Activated T-helper 1 cell treated with anti-CD3 and anti-CD28 coated beads, Interleukin-12 subunit alpha, Interleukin-12 subunit beta, Interleukin-2, Interleukin-4 antibody, amounts not matched to agents 30 ng/mL and 10 ng/mL and 1 ng/mL, durations not matched to agents 14 hours and 24 hours and 36 hours (primary cell): Measurements from ENCODE around the gene NSUN2. TPM values are rescaled to one million over a fixed set of nuclear protein-coding genes. Genes with fewer than 3 reads are reported as not detected.
"Not testable (repeated sequence)": the region's sequence is repeated elsewhere in the genome, so short reads cannot be mapped to it uniquely, and the experiment has no call there.

ENCODE experiments used
- DNase-seq: peaks from one replicate; pipeline ENCODE4 v3.0.0; 2021; ENCODE audit warnings: low spot score
- H3K27ac Mint-ChIP-seq: one replicate; pipeline ENCODE4 v1.8.0; 2021; ENCODE audit warnings: mild to moderate bottlenecking, mixed read lengths
- H3K27me3 Mint-ChIP-seq: one replicate; pipeline ENCODE4 v1.8.0; 2022; ENCODE audit warnings: mild to moderate bottlenecking, moderate library complexity, mixed read lengths; ENCODE audit not compliant: insufficient read depth
- H3K36me3 Mint-ChIP-seq: one replicate; pipeline ENCODE4 v1.8.0; 2021; ENCODE audit warnings: low read depth, mixed read lengths
- H3K4me1 Mint-ChIP-seq: one replicate; pipeline ENCODE4 v1.8.0; 2021; ENCODE audit warnings: low read depth, mixed read lengths
- H3K4me3 Mint-ChIP-seq: one replicate; pipeline ENCODE4 v1.8.0; 2021; ENCODE audit warnings: mild to moderate bottlenecking, moderate library complexity, mixed read lengths
- H3K9me3 Mint-ChIP-seq: one replicate; pipeline ENCODE4 v1.8.0; 2021; ENCODE audit warnings: mixed read lengths
- intact Hi-C: fragments of 100-400 bp; cut with micrococcal nuclease; formaldehyde crosslinking; loops from one replicate; pipeline ENCODE4 v1.15.1; 2024
- total RNA-seq: library from RNA; stranded (reverse); gene quantifications from 2 replicates; pipeline ENCODE4 v1.2.3, GENCODE V29; 2022

Gene NSUN2
- total RNA-seq, 1 donor from 2014 or later: 146 TPM

GRCh38 chr5:6572825-6573380 is 59.9 kb downstream of the NSUN2 start:
- intact Hi-C loops: loop anchor here (10.0 kb wide), 1 partner anchor 118 kb away; no protein-coding TSS in a partner anchor
- Mint-ChIP-seq H3K4me3 (no peak overlapping the region), H3K9me3 (no peaks in the 10 kb centered on the region), H3K27me3 (peaks cover 2% of the 10 kb centered on the region), H3K36me3 (no peaks in the 10 kb centered on the region), H3K27ac (no peak overlapping the region), H3K4me1 (peaks cover 6% of the 10 kb centered on the region)
- DNase-seq: no peak

GRCh38 chr5:6572086-6572824 is 60.6 kb downstream of the NSUN2 start:
- H3K27me3 Mint-ChIP-seq: peaks cover 2% of the 10 kb centered on the region
- no peak for DNase-seq
- no peak overlapping the region for H3K4me3 Mint-ChIP-seq
- H3K36me3 Mint-ChIP-seq: no peaks in the 10 kb centered on the region
- no peak overlapping the region for H3K27ac Mint-ChIP-seq
- H3K4me1 Mint-ChIP-seq: peaks cover 6% of the 10 kb centered on the region
- H3K9me3 Mint-ChIP-seq: no peaks in the 10 kb centered on the region
- intact Hi-C loops: loop anchor here (10.0 kb wide), 1 partner anchor 117 kb away; no protein-coding TSS in a partner anchor

GRCh38 chr5:6571607-6572006 is 61.2 kb downstream of the NSUN2 start:
- H3K4me1 Mint-ChIP-seq, DNase-seq, H3K4me3 Mint-ChIP-seq, H3K36me3 Mint-ChIP-seq, H3K27me3 Mint-ChIP-seq, H3K9me3 Mint-ChIP-seq, H3K27ac Mint-ChIP-seq: not testable (repeated sequence)
- intact Hi-C loops: loop anchor here (10.0 kb wide), 1 partner anchor 117 kb away; no protein-coding TSS in a partner anchor

GRCh38 chr5:6570530-6570929 is 62.3 kb downstream of the NSUN2 start:
- no peak overlapping the region for H3K4me3 Mint-ChIP-seq
- no peaks in the 10 kb centered on the region for H3K9me3 Mint-ChIP-seq
- DNase-seq: no peak
- intact Hi-C loops: loop anchor here (10.0 kb wide), 1 partner anchor 116 kb away; no protein-coding TSS in a partner anchor
- H3K27ac Mint-ChIP-seq: no peak overlapping the region
- no peaks in the 10 kb centered on the region for H3K4me1 Mint-ChIP-seq
- H3K36me3 Mint-ChIP-seq: no peaks in the 10 kb centered on the region
- H3K27me3 Mint-ChIP-seq: peaks cover 2% of the 10 kb centered on the region

- Mint-ChIP-seq H3K4me3 (no peak overlapping the region), H3K27me3 (peaks cover 3% of the 10 kb centered on the region), H3K27ac (no peak overlapping the region), H3K4me1 (no peaks in the 10 kb centered on the region), H3K9me3 (no peaks in the 10 kb centered on the region), H3K36me3 (no peaks in the 10 kb centered on the region)
- intact Hi-C loops: no loop called here
- DNase-seq: no peak
Measured at GRCh38 chr5:6568889-6569288, 64.0 kb downstream of the NSUN2 start.

- Mint-ChIP-seq H3K4me1 (no peaks in the 10 kb centered on the region), H3K9me3 (no peaks in the 10 kb centered on the region), H3K4me3 (no peak overlapping the region), H3K27me3 (peaks cover 7% of the 10 kb centered on the region), H3K27ac (no peak overlapping the region), H3K36me3 (no peaks in the 10 kb centered on the region)
- DNase-seq: no peak
- intact Hi-C loops: no loop called here
Measured at GRCh38 chr5:6568383-6568782, 64.5 kb downstream of the NSUN2 start.

- Mint-ChIP-seq H3K9me3 (no peaks in the 10 kb centered on the region), H3K27me3 (peaks cover 7% of the 10 kb centered on the region), H3K4me3 (no peak overlapping the region), H3K4me1 (no peaks in the 10 kb centered on the region), H3K36me3 (no peaks in the 10 kb centered on the region), H3K27ac (no peak overlapping the region)
- intact Hi-C loops: no loop called here
- no peak for DNase-seq
Measured at GRCh38 chr5:6567835-6568234, 65.0 kb downstream of the NSUN2 start.

- H3K27me3 Mint-ChIP-seq: peaks cover 12% of the 10 kb centered on the region
- H3K9me3 Mint-ChIP-seq: no peaks in the 10 kb centered on the region
- no peaks in the 10 kb centered on the region for H3K4me1 Mint-ChIP-seq
- intact Hi-C loops: no loop called here
- no peak overlapping the region for H3K27ac Mint-ChIP-seq
- no peaks in the 10 kb centered on the region for H3K36me3 Mint-ChIP-seq
- no peak overlapping the region for H3K4me3 Mint-ChIP-seq
- DNase-seq: no peak
Measured at GRCh38 chr5:6567068-6567467, 65.8 kb downstream of the NSUN2 start.

- Mint-ChIP-seq H3K36me3 (no peaks in the 10 kb centered on the region), H3K9me3 (no peaks in the 10 kb centered on the region), H3K4me1 (no peaks in the 10 kb centered on the region), H3K27ac (no peak overlapping the region), H3K27me3 (peaks cover 18% of the 10 kb centered on the region), H3K4me3 (no peak overlapping the region)
- intact Hi-C loops: no loop called here
- DNase-seq: no peak
Measured at GRCh38 chr5:6565492-6565891, 67.4 kb downstream of the NSUN2 start.

GRCh38 chr5:6557807-6558575 is 74.9 kb downstream of the NSUN2 start:
- Mint-ChIP-seq H3K9me3 (no peaks in the 10 kb centered on the region), H3K4me1 (no peaks in the 10 kb centered on the region), H3K27me3 (peaks cover 18% of the 10 kb centered on the region), H3K36me3 (no peaks in the 10 kb centered on the region), H3K4me3 (no peak overlapping the region), H3K27ac (no peak overlapping the region)
- no peak for DNase-seq
- intact Hi-C loops: no loop called here

- Mint-ChIP-seq H3K27ac (no peak overlapping the region), H3K4me3 (no peak overlapping the region), H3K9me3 (no peaks in the 10 kb centered on the region), H3K36me3 (no peaks in the 10 kb centered on the region), H3K27me3 (peaks cover 12% of the 10 kb centered on the region), H3K4me1 (no peaks in the 10 kb centered on the region)
- intact Hi-C loops: no loop called here
- DNase-seq: no peak
Measured at GRCh38 chr5:6556802-6557102, 76.1 kb downstream of the NSUN2 start.

GRCh38 chr5:6556089-6556801 is 76.6 kb downstream of the NSUN2 start:
- Mint-ChIP-seq H3K27ac (no peak overlapping the region), H3K27me3 (peaks cover 8% of the 10 kb centered on the region), H3K36me3 (no peaks in the 10 kb centered on the region), H3K4me3 (no peak overlapping the region), H3K4me1 (no peaks in the 10 kb centered on the region), H3K9me3 (no peaks in the 10 kb centered on the region)
- intact Hi-C loops: no loop called here
- DNase-seq: no peak

GRCh38 chr5:6554812-6555211 is 78.0 kb downstream of the NSUN2 start:
- intact Hi-C loops: no loop called here
- no peak for DNase-seq
- Mint-ChIP-seq H3K4me3 (no peak overlapping the region), H3K4me1 (no peaks in the 10 kb centered on the region), H3K36me3 (no peaks in the 10 kb centered on the region), H3K9me3 (no peaks in the 10 kb centered on the region), H3K27ac (no peak overlapping the region), H3K27me3 (peaks cover 4% of the 10 kb centered on the region)
